Liver (tissue), 9 donors: ENCODE measurements around the gene PNMA8B. TPM values are rescaled to one million over a fixed set of nuclear protein-coding genes. Genes with fewer than 3 reads are reported as not detected.

Experiments used
- DNase-seq: peaks from one replicate; pipeline ENCODE4 v3.0.0-alpha.2; 2017; ENCODE audit warnings: low spot score
- H3K27ac ChIP-seq, 2 donors: one replicate each; pipeline ENCODE4 v1.7.0; 2013; ENCODE audit warnings: inconsistent platforms in 2 of 2, low read length in 2 of 2, control low read depth in 1 of 2, low read depth in 1 of 2, mild to moderate bottlenecking in 1 of 2
- H3K27me3 ChIP-seq, 4 donors: one replicate each; pipeline versions ENCODE4 v1.6.1 to v1.7.0; 2013; ENCODE audit warnings: low read length in 3 of 4, inconsistent platforms in 1 of 4, mild to moderate bottlenecking in 1 of 4, moderate library complexity in 1 of 4; ENCODE audit not compliant: control insufficient read depth in 4 of 4, insufficient read depth in 4 of 4
- H3K36me3 ChIP-seq, 4 donors: one replicate each; pipeline versions ENCODE4 v1.6.1 to v1.7.0; 2013; ENCODE audit warnings: low read length in 3 of 4, mild to moderate bottlenecking in 3 of 4, low read depth in 1 of 4, moderate library complexity in 1 of 4; ENCODE audit not compliant: control insufficient read depth in 4 of 4, insufficient read depth in 3 of 4
- H3K4me1 ChIP-seq, 4 donors: one replicate each; pipeline versions ENCODE4 v1.6.1 to v1.7.0; 2013; ENCODE audit warnings: low read length in 3 of 4, mild to moderate bottlenecking in 3 of 4, moderate library complexity in 1 of 4; ENCODE audit not compliant: control insufficient read depth in 4 of 4, insufficient read depth in 4 of 4
- H3K4me3 ChIP-seq, 3 donors: one replicate each; pipeline versions ENCODE4 v1.6.1 to v1.7.0; 2013; ENCODE audit warnings: low read length in 3 of 3, control low read depth in 1 of 3, low read depth in 1 of 3, mild to moderate bottlenecking in 1 of 3
- H3K9ac ChIP-seq, 2 donors: one replicate each; pipeline ENCODE4 v1.7.0; 2013; ENCODE audit warnings: low read length in 2 of 2, mild to moderate bottlenecking in 2 of 2, moderate library complexity in 2 of 2, control low read depth in 1 of 2, low read depth in 1 of 2
- H3K9me3 ChIP-seq, 4 donors: one replicate each; pipeline versions ENCODE4 v1.6.1 to v1.7.0; 2013; ENCODE audit warnings: low read length in 3 of 4; ENCODE audit not compliant: control insufficient read depth in 4 of 4
- CTCF ChIP-seq: fragments of 150-350 bp; IDR thresholded peaks from 2 replicates; pipeline ENCODE4 v1.5.1; 2017; ENCODE audit warnings: improper control_type of control experiment, low read depth, low read length; ENCODE audit not compliant: missing input control
- EGR1 ChIP-seq, 2 donors: IDR thresholded peaks; 2 replicates each; pipeline ENCODE4 v1.6.1; 2016 to 2018; ENCODE audit warnings: antibody characterized with exemption in 2 of 2, low read depth in 2 of 2
- FOXA1 ChIP-seq: IDR thresholded peaks from 2 replicates; pipeline ENCODE4 v1.6.1; 2016; ENCODE audit warnings: antibody characterized with exemption
- FOXA2 ChIP-seq: IDR thresholded peaks from 2 replicates; pipeline ENCODE4 v1.6.1; 2016; ENCODE audit warnings: antibody characterized with exemption
- GABPA ChIP-seq, 2 donors: IDR thresholded peaks in 1 of 2; conservative IDR thresholded peaks in 1 of 2; 2 replicates each; pipeline ENCODE4 v1.6.1; 2016; ENCODE audit warnings: antibody characterized with exemption in 2 of 2, mild to moderate bottlenecking in 1 of 2, moderate library complexity in 1 of 2
- HNF4A ChIP-seq, 2 donors: conservative IDR thresholded peaks; 2 replicates each; pipeline ENCODE4 v1.6.1; 2016; ENCODE audit warnings: antibody characterized with exemption in 2 of 2, mild to moderate bottlenecking in 2 of 2
- HNF4G ChIP-seq: IDR thresholded peaks from 2 replicates; pipeline ENCODE4 v1.6.1; 2016; ENCODE audit warnings: antibody characterized with exemption
- JUND ChIP-seq, 2 donors: IDR thresholded peaks; 2 replicates each; pipeline ENCODE4 v1.6.1; 2016; ENCODE audit warnings: antibody characterized with exemption in 2 of 2
- RAD21 ChIP-seq, 2 donors: IDR thresholded peaks; 2 replicates each; pipeline ENCODE4 v1.6.1; 2016; ENCODE audit warnings: antibody characterized with exemption in 2 of 2, mild to moderate bottlenecking in 2 of 2
- TAF1 ChIP-seq: conservative IDR thresholded peaks from 2 replicates; pipeline ENCODE4 v1.6.1; 2016; ENCODE audit warnings: antibody characterized with exemption, mild to moderate bottlenecking
- YY1 ChIP-seq: IDR thresholded peaks from 2 replicates; pipeline ENCODE4 v1.6.1; 2016; ENCODE audit warnings: antibody characterized with exemption, mild to moderate bottlenecking
- ZBTB33 ChIP-seq: IDR thresholded peaks from 2 replicates; pipeline ENCODE4 v1.6.1; 2016; ENCODE audit warnings: antibody characterized with exemption
- WGBS: extraction: QIAGEN DNeasy Blood & Tissue Kit; methylation state at CpG from one replicate; pipeline ENCODE4 v1.1.7; 2013; 5-methylcytosine and 5-hydroxymethylcytosine counted together
- polyA plus RNA-seq, 2 donors: library from polyadenylated mRNA; stranded (reverse) in 1 of 2; unstranded in 1 of 2; fragments of 200-250 nt in 1 of 2; fragments of >200 nt in 1 of 2; fragmentation: Nextera tagmentation in 1 of 2; extraction: Ambion mirVana in 1 of 2; gene quantifications; one replicate each; pipeline versions ENCODE4 v1.2.1 to v1.2.3, GENCODE V29; 2013 to 2015
- total RNA-seq, 2 donors: library from RNA; depleted of rRNA; stranded (reverse); fragments of >200 nt; gene quantifications; one replicate each; pipeline ENCODE4 v1.2.3, GENCODE V29; 2014
- TF ChIP-seq, protein P1 (sequence below): IDR thresholded peaks from 2 replicates; pipeline ENCODE4 v1.6.1; 2016; ENCODE audit warnings: antibody characterized with exemption
- TF ChIP-seq, protein P2 (sequence below): IDR thresholded peaks from 2 replicates; pipeline ENCODE4 v1.6.1; 2016; ENCODE audit warnings: antibody characterized with exemption, mild to moderate bottlenecking
- TF ChIP-seq, protein P3 (sequence below): IDR thresholded peaks from 2 replicates; pipeline ENCODE4 v1.6.1; 2016; ENCODE audit warnings: antibody characterized with exemption
- donor health status: healthy.
- donor health status: healthy.
- donor health status: healthy.
- donor health status: healthy.
- donor health status: healthy.

PNMA8B gene
- total and polyA plus RNA-seq, 4 donors: 0.15 to 0.59 (median 0.39) TPM

- Histone ChIP-seq H3K4me3 (peak overlapping the region in 1 of 3 donors; percentile 33), H3K27me3 (peaks cover 0 to 11% (median 3%) of the 10 kb centered on the region in 4 donors), H3K4me1 (peaks cover 0 to 19% (median 7%) of the 10 kb centered on the region in 4 donors), H3K9ac (no peak overlapping the region), H3K9me3 (no peaks in the 10 kb centered on the region), H3K36me3 (no peaks in the 10 kb centered on the region), H3K27ac (peak overlapping the region in 1 of 2 donors; percentile 25)
- WGBS: 4% methylated on average over 92 of the region's 92 CpGs
- DNase-seq: no peak
- TF ChIP-seq EGR1 (IDR thresholded peaks at IDR 0.05; ENCODE audit: low read depth in 2 of 2): no peak
- no peak for TF ChIP-seq YY1
- TF ChIP-seq FOXA2: no peak
- TF ChIP-seq, protein P1, sequence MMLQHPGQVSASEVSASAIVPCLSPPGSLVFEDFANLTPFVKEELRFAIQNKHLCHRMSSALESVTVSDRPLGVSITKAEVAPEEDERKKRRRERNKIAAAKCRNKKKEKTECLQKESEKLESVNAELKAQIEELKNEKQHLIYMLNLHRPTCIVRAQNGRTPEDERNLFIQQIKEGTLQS: no peak
- TF ChIP-seq CTCF: no peak
- TF ChIP-seq RAD21 (IDR thresholded peaks at IDR 0.05): no peak
- no peak for TF ChIP-seq HNF4A (conservative IDR thresholded peaks at IDR 0.05)
- TF ChIP-seq GABPA (IDR thresholded peaks at IDR 0.05 in 1 of 2, conservative IDR thresholded peaks at IDR 0.05 in 1 of 2): no peak
- no peak for TF ChIP-seq HNF4G
- no peak for TF ChIP-seq ZBTB33
- TF ChIP-seq, protein P2, sequence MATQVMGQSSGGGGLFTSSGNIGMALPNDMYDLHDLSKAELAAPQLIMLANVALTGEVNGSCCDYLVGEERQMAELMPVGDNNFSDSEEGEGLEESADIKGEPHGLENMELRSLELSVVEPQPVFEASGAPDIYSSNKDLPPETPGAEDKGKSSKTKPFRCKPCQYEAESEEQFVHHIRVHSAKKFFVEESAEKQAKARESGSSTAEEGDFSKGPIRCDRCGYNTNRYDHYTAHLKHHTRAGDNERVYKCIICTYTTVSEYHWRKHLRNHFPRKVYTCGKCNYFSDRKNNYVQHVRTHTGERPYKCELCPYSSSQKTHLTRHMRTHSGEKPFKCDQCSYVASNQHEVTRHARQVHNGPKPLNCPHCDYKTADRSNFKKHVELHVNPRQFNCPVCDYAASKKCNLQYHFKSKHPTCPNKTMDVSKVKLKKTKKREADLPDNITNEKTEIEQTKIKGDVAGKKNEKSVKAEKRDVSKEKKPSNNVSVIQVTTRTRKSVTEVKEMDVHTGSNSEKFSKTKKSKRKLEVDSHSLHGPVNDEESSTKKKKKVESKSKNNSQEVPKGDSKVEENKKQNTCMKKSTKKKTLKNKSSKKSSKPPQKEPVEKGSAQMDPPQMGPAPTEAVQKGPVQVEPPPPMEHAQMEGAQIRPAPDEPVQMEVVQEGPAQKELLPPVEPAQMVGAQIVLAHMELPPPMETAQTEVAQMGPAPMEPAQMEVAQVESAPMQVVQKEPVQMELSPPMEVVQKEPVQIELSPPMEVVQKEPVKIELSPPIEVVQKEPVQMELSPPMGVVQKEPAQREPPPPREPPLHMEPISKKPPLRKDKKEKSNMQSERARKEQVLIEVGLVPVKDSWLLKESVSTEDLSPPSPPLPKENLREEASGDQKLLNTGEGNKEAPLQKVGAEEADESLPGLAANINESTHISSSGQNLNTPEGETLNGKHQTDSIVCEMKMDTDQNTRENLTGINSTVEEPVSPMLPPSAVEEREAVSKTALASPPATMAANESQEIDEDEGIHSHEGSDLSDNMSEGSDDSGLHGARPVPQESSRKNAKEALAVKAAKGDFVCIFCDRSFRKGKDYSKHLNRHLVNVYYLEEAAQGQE: no peak
- TF ChIP-seq JUND (IDR thresholded peaks at IDR 0.05): no peak
- TF ChIP-seq, protein P3, sequence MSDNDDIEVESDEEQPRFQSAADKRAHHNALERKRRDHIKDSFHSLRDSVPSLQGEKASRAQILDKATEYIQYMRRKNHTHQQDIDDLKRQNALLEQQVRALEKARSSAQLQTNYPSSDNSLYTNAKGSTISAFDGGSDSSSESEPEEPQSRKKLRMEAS: no peak
- TF ChIP-seq TAF1: no peak
- no peak for TF ChIP-seq FOXA1
These were observed 2.2 kb downstream of the PNMA8B start for GRCh38 chr19:46493236-46494145.
